HCT116 (cell line): ENCODE measurements around the gene EEFSEC. TPM values are rescaled to one million over a fixed set of nuclear protein-coding genes. Genes with fewer than 3 reads are reported as not detected.

Experiments
- ATAC-seq: fragments of 200-7000 bp; cut with Tn5 transposase; 2 replicates; pipeline ENCODE4 v1.9.1; 2020; ENCODE audit warnings: mild to moderate bottlenecking, moderate library complexity
- BruUV-seq: library from RNA; stranded (reverse); fragments of 400-500 nt; replicated peaks from 2 replicates; lab custom pipeline; 2021; lab: Mats Ljungman, UMichigan
- CTCF ChIA-PET: fragments of 300-600 bp; sonication (Branson Sonifier 250); formaldehyde crosslinking; loops from one replicate; lab custom pipeline; 2021; ENCODE audit warnings: antibody characterized with exemption; lab: Charles Lee
- POLR2A ChIA-PET: fragments of 300-600, 350-600 bp; sonication (Branson Sonifier 250); formaldehyde crosslinking; loops from one replicate; lab custom pipeline; 2021; ENCODE audit warnings: antibody characterized with exemption; lab: Charles Lee
- RAD21 ChIA-PET, 2 experiments: fragments of 300-600 bp; sonication (Branson Sonifier 250); formaldehyde crosslinking; loops; one replicate each; lab custom pipeline; 2023; ENCODE audit warnings: low total read pairs in 2 of 2; ENCODE audit not compliant: uncharacterized antibody in 2 of 2, unreplicated experiment in 2 of 2, low non-redundant PET in 1 of 2; lab: Charles Lee
- DNase-seq: peaks from one replicate; pipeline ENCODE4 v3.0.0-alpha.2; 2010; ENCODE audit warnings: low read depth, low spot score
- H2AFZ ChIP-seq: fragments of 200-600 bp; shearing (Covaris generic), sonication (generic); 2 replicates; pipeline ENCODE4 v1.6.1; 2017; ENCODE audit warnings: low read depth, mixed run types, mixed read lengths, antibody characterized with exemption, low read length; ENCODE audit not compliant: poor library complexity, severe bottlenecking
- H3K27ac ChIP-seq: 2 replicates; pipeline ENCODE4 v1.5.1; 2012; ENCODE audit warnings: low read depth, low read length
- H3K27me3 ChIP-seq: fragments of 200-600 bp; sonication (generic); 2 replicates; pipeline ENCODE4 v1.6.1; 2016; ENCODE audit warnings: mixed run types, low read length, mixed read lengths; ENCODE audit not compliant: insufficient read depth
- H3K36me3 ChIP-seq, 2 experiments: fragments of 200-500 bp in 1 of 2; fragments of 200-600 bp in 1 of 2; sonication (Bioruptor generic) in 1 of 2; sonication (generic) in 1 of 2; 2 replicates each; pipeline versions ENCODE4 v1.5.1 to v1.6.1; 2014 to 2016; ENCODE audit warnings: low read length in 2 of 2, inconsistent platforms in 1 of 2, mixed read lengths in 1 of 2, mixed run types in 1 of 2; ENCODE audit not compliant: insufficient read depth in 2 of 2, control insufficient read depth in 1 of 2
- H3K4me1 ChIP-seq, 2 experiments: fragments of 200-600 bp in 1 of 2; sonication (generic) in 1 of 2; 2 replicates each; pipeline versions ENCODE4 v1.5.1 to v1.6.1; 2012 to 2017; ENCODE audit warnings: low read length in 2 of 2, inconsistent platforms in 1 of 2, mild to moderate bottlenecking in 1 of 2, mixed read lengths in 1 of 2, mixed run types in 1 of 2, moderate library complexity in 1 of 2; ENCODE audit not compliant: insufficient read depth in 2 of 2, control insufficient read depth in 1 of 2
- H3K4me2 ChIP-seq: fragments of 200-600 bp; sonication (generic); 2 replicates; pipeline ENCODE4 v1.6.1; 2017; ENCODE audit warnings: mixed run types, low read length, mixed read lengths
- H3K4me3 ChIP-seq, 2 experiments: fragments of 200-600 bp in 1 of 2; sonication (generic) in 1 of 2; replicated peaks in 1 of 2; 2 replicates each; pipeline ENCODE4 v1.5.1; 2011 to 2016; ENCODE audit warnings: low read length in 2 of 2, control low read depth in 1 of 2, low read depth in 1 of 2, mild to moderate bottlenecking in 1 of 2, mixed read lengths in 1 of 2, mixed run types in 1 of 2
- H3K79me2 ChIP-seq: fragments of 200-600 bp; sonication (generic); 2 replicates; pipeline ENCODE4 v1.6.1; 2017; ENCODE audit warnings: mild to moderate bottlenecking, mixed run types, low read length, moderate library complexity, mixed read lengths; ENCODE audit not compliant: insufficient read depth
- H3K9ac ChIP-seq: fragments of 200-600 bp; sonication (generic); 2 replicates; pipeline ENCODE4 v1.6.1; 2016; ENCODE audit warnings: low read length, mixed read lengths
- H3K9me2 ChIP-seq: fragments of 200-600 bp; sonication (generic), shearing (Covaris generic); 2 replicates; pipeline ENCODE4 v1.6.1; 2017; ENCODE audit warnings: mixed run types, mild to moderate bottlenecking, moderate library complexity; ENCODE audit not compliant: insufficient read depth
- H3K9me3 ChIP-seq, 2 experiments: fragments of 200-500 bp in 1 of 2; fragments of 200-600 bp in 1 of 2; sonication (Bioruptor generic) in 1 of 2; sonication (generic) in 1 of 2; 2 replicates each; pipeline ENCODE4 v1.6.1; 2014 to 2017; ENCODE audit warnings: low read length in 2 of 2, mixed read lengths in 2 of 2, inconsistent platforms in 1 of 2, low read depth in 1 of 2, mild to moderate bottlenecking in 1 of 2, mixed run types in 1 of 2, moderate library complexity in 1 of 2; ENCODE audit not compliant: control insufficient read depth in 1 of 2, insufficient read depth in 1 of 2
- H4K20me1 ChIP-seq: fragments of 200-600 bp; sonication (generic), shearing (Covaris generic); 2 replicates; pipeline ENCODE4 v1.6.1; 2017; ENCODE audit warnings: mixed run types, mild to moderate bottlenecking, moderate library complexity; ENCODE audit not compliant: insufficient read depth
- CEBPB ChIP-seq: IDR thresholded peaks from 2 replicates; pipeline ENCODE4 v1.6.1; 2012; ENCODE audit warnings: low read depth
- EZH2phosphoT487 ChIP-seq: fragments of 200-600 bp; IDR thresholded peaks from 2 replicates; pipeline ENCODE4 v1.6.1; 2018; ENCODE audit warnings: antibody characterized with exemption, borderline replicate concordance
- JUND ChIP-seq: IDR thresholded peaks from 2 replicates; pipeline ENCODE4 v1.6.1; 2012
- POLR2A ChIP-seq: IDR thresholded peaks from 2 replicates; pipeline ENCODE4 v1.7.0; 2011; ENCODE audit warnings: borderline replicate concordance; ENCODE audit not compliant: insufficient read depth, insufficient read length; ENCODE audit errors: extremely low read depth
- SIN3A ChIP-seq: IDR thresholded peaks from 2 replicates; pipeline ENCODE4 v1.6.1; 2012; ENCODE audit warnings: low read depth
- YY1 ChIP-seq: IDR thresholded peaks from 2 replicates; pipeline ENCODE4 v1.6.1; 2011; ENCODE audit warnings: low read length, low read depth, moderate library complexity, mild to moderate bottlenecking; ENCODE audit not compliant: insufficient replicate concordance; ENCODE audit errors: extremely low read depth
- intact Hi-C: fragments of 100-400 bp; cut with micrococcal nuclease; formaldehyde crosslinking; loops from 2 replicates; pipeline ENCODE4 v1.10.0; 2022
- total RNA-seq: library from RNA; stranded (reverse); gene quantifications from one replicate; pipeline ENCODE4 v1.2.1, GENCODE V29; 2021; ENCODE audit not compliant: unreplicated experiment
- TF ChIP-seq, protein P1 (sequence below): IDR thresholded peaks from 2 replicates; pipeline ENCODE4 v1.6.1; 2012

EEFSEC gene
- total RNA-seq, 1 experiment from 2014 or later, result 16.1 TPM

DNA sequence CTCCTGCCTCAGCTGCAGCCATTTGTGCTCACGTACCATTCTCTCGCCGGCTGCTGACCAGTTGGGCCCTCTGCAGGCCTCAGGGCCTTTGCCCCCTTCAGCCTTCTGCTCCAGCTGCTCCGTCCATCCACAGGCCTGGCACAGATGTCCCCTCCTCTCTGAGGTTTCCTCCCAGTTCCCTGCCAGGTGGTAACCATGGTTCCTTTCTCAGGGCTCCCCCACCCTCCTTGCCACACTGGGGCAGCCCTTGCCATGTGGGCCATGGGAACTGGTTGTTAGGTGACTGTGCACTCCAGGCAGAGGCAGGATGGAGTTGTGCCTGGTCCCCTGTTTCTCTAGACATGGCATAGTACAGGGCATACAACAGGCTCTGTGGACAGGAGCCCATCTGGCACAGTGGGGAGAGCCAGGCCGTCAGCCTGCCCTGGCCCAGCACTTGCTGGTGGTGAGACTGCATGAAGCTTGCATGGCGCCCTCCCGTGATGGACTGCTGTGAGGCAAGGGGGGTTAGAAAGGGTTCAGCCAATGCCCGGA is 164.5 kb downstream of the EEFSEC start:
- BruUV-seq, result no TSS peak
- no peak for ATAC-seq

DNA sequence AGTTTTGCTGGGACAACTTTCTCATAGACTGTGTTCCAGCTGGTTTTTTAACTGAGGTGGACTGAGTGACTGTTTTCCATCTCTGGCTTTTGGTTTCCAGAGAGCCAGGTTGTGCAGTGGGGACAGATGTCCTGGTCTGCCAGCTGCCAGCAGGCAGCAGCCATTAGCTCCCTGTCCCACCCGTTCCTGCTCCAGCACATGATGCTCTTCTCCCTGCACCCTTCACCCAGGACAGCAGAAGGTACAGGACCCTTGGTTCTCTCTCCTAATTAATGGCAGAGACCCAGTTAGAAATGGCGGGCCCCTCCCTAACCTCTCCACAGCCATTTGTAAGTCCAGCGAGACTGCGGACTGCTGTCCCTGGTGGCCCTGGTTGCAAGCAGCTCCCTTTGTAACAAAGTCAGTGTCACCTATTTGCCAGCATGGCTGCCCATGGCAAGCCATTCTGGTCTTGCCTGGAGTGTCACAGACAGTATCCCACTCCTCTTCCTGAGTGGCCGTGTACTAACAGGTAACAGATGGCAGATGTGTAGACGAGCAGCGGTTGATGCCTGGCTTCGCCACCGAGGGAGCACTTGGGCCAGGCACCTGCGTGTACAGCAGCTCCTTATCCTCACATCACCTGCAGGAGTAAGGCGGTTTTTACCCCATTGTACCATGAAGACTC is 165.1 kb downstream of the EEFSEC start:
- intact Hi-C loops, result no loop called here
- no TSS peak for BruUV-seq
- ChIA-PET POLR2A (no interaction called here), CTCF (no interaction called here), RAD21 (no interaction called here)
- H3K4me2 ChIP-seq, result no peak overlapping the region
- H4K20me1 ChIP-seq, result no peaks in the 10 kb centered on the region
- no peak overlapping the region for H3K27ac ChIP-seq
- H3K36me3 ChIP-seq, result no peaks in the 10 kb centered on the region
- H3K9ac ChIP-seq, result no peak overlapping the region
- H3K9me3 ChIP-seq, result no peaks in the 10 kb centered on the region
- no peak for DNase-seq
- no peaks in the 10 kb centered on the region for H3K9me2 ChIP-seq
- no peaks in the 10 kb centered on the region for H3K4me1 ChIP-seq
- ATAC-seq, result no peak
- no peak overlapping the region for H2AFZ ChIP-seq
- TF ChIP-seq POLR2A (no peak), EZH2phosphoT487 (no peak), SIN3A (no peak)
- TF ChIP-seq, protein P1, sequence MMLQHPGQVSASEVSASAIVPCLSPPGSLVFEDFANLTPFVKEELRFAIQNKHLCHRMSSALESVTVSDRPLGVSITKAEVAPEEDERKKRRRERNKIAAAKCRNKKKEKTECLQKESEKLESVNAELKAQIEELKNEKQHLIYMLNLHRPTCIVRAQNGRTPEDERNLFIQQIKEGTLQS, result no peak
- TF ChIP-seq, all 23 proteins: peak for 0
- Histone ChIP-seq H3K27me3 (no peaks in the 10 kb centered on the region), H3K79me2 (no peaks in the 10 kb centered on the region), H3K4me3 (no peak overlapping the region)

More for the DNA sequence above, 164.5 kb downstream of the EEFSEC start:
- H3K36me3 ChIP-seq, result no peaks in the 10 kb centered on the region
- H3K9me2 ChIP-seq, result no peaks in the 10 kb centered on the region
- H3K4me1 ChIP-seq, result no peaks in the 10 kb centered on the region
- TF ChIP-seq CEBPB (no peak), EZH2phosphoT487 (no peak), YY1 (no peak), JUND (no peak), SIN3A (no peak)
- no peak overlapping the region for H3K4me3 ChIP-seq
- ChIA-PET RAD21 (no interaction called here), CTCF (no interaction called here), POLR2A (no interaction called here)
- H3K9ac ChIP-seq, result no peak overlapping the region
- no peaks in the 10 kb centered on the region for H3K9me3 ChIP-seq
- no peak overlapping the region for H2AFZ ChIP-seq
- H3K79me2 ChIP-seq, result no peaks in the 10 kb centered on the region
- no peaks in the 10 kb centered on the region for H3K27me3 ChIP-seq
- H3K4me2 ChIP-seq, result no peak overlapping the region
- intact Hi-C loops, result no loop called here
- no peak for DNase-seq
- H3K27ac ChIP-seq, result no peak overlapping the region
- H4K20me1 ChIP-seq, result no peaks in the 10 kb centered on the region
